Smooth muscle cell (in vitro differentiated cells): Measurements from ENCODE around the gene TFPT. TPM values are rescaled to one million over a fixed set of nuclear protein-coding genes. Genes with fewer than 3 reads are reported as not detected.
A peak's percentile ranks its signal among the peaks of the same experiment; 100 is the strongest.

ENCODE experiments used
- DNase-seq: peaks from one replicate; lab custom pipeline; 2025; ENCODE audit not compliant: unreplicated experiment; lab: John Stamatoyannopoulos, UW
- H2AFZ ChIP-seq: fragments of 200-600 bp; sonication (generic); 2 replicates; pipeline ENCODE4 v1.6.0; 2016; ENCODE audit warnings: antibody characterized with exemption, low read depth, mild to moderate bottlenecking
- H3F3A ChIP-seq: fragments of 200-600 bp; sonication (generic); 2 replicates; pipeline ENCODE4 v1.6.0; 2017; ENCODE audit warnings: antibody characterized with exemption, low read depth
- H3K27ac ChIP-seq: fragments of 200-600 bp; sonication (generic); 2 replicates; pipeline ENCODE4 v1.5.1; 2016; ENCODE audit warnings: low read depth, mild to moderate bottlenecking
- H3K27me3 ChIP-seq: fragments of 200-600 bp; sonication (generic); 2 replicates; pipeline ENCODE4 v1.6.1; 2016; ENCODE audit warnings: low read depth, mild to moderate bottlenecking
- H3K36me3 ChIP-seq: fragments of 200-600 bp; sonication (generic); 2 replicates; pipeline ENCODE4 v1.5.1; 2016; ENCODE audit warnings: low read depth
- H3K4me1 ChIP-seq: fragments of 200-600 bp; sonication (generic); 2 replicates; pipeline ENCODE4 v1.5.1; 2016; ENCODE audit warnings: low read depth
- H3K4me2 ChIP-seq: fragments of 200-600 bp; sonication (generic); 2 replicates; pipeline ENCODE4 v1.6.0; 2016; ENCODE audit warnings: mild to moderate bottlenecking
- H3K4me3 ChIP-seq: fragments of 200-600 bp; sonication (generic); 2 replicates; pipeline ENCODE4 v1.5.1; 2016; ENCODE audit warnings: mild to moderate bottlenecking
- H3K79me2 ChIP-seq: fragments of 200-600 bp; sonication (generic); 2 replicates; pipeline ENCODE4 v1.6.0; 2016; ENCODE audit warnings: low read depth, mild to moderate bottlenecking
- H3K9ac ChIP-seq: fragments of 200-600 bp; sonication (generic); 2 replicates; pipeline ENCODE4 v1.6.0; 2016; ENCODE audit warnings: low read depth
- H3K9me3 ChIP-seq: fragments of 200-600 bp; sonication (generic); replicated peaks from 2 replicates; pipeline ENCODE4 v1.5.1; 2016; ENCODE audit warnings: low read depth
- H4K20me1 ChIP-seq: fragments of 200-600 bp; sonication (generic); 2 replicates; pipeline ENCODE4 v1.6.0; 2016; ENCODE audit warnings: low read depth
- CTCF ChIP-seq: fragments of 200-600 bp; sonication (generic); IDR thresholded peaks from 2 replicates; pipeline ENCODE4 v1.5.1; 2017; ENCODE audit warnings: borderline replicate concordance, mild to moderate bottlenecking, antibody characterized with exemption; ENCODE audit not compliant: insufficient read depth, poor library complexity, severe bottlenecking
- WGBS: methylation state at CpG from one replicate; pipeline ENCODE4 v1.1.7; 2016; ENCODE audit warnings: low lambda C conversion rate; 5-methylcytosine and 5-hydroxymethylcytosine counted together
- polyA plus RNA-seq: library from polyadenylated mRNA; unstranded; fragments of >200 nt; fragmentation: Nextera tagmentation; extraction: Ambion mirVana; gene quantifications from 2 replicates; pipeline ENCODE4 v1.2.1, GENCODE V29; 2016
- total RNA-seq: library from RNA; depleted of rRNA; stranded (reverse); fragments of >200 nt; gene quantifications from 2 replicates; pipeline ENCODE4 v1.2.3, GENCODE V29; 2014

The TFPT gene
- total and polyA plus RNA-seq, 2 experiments from 2014 or later, result 17.1 to 56.0 TPM

GRCh38 chr19:54160182-54160811 is 44.8 kb upstream of the TFPT start:
- Histone ChIP-seq H3K4me3 (peak overlapping the region; percentile 61), H3K9ac (peak overlapping the region; percentile 91), H3K27me3 (no peaks in the 10 kb centered on the region), H3K79me2 (peaks cover 6% of the 10 kb centered on the region), H3K27ac (peak overlapping the region; percentile 90), H3K9me3 (no peaks in the 10 kb centered on the region), H3K36me3 (no peaks in the 10 kb centered on the region), H3K4me2 (peak overlapping the region; percentile 89), H3F3A (peaks cover 14% of the 10 kb centered on the region), H2AFZ (peak overlapping the region; percentile 82), H4K20me1 (no peaks in the 10 kb centered on the region), H3K4me1 (peaks cover 11% of the 10 kb centered on the region)
- no peak for TF ChIP-seq CTCF
- no peak for DNase-seq
- WGBS, result 3% methylated on average over 23 of the region's 28 CpGs

GRCh38 chr19:54159352-54160181 is 44.1 kb upstream of the TFPT start, which contains the start of gene LENG1:
TSS of gene LENG1 (minus strand) at chr19:54159721. CDS start at chr19:54159695, 26 bp downstream.
- Histone ChIP-seq H3K4me1 (peaks cover 11% of the 10 kb centered on the region), H3K36me3 (no peaks in the 10 kb centered on the region), H3K27ac (peak within 1 kb of the TSS; percentile 90), H3K27me3 (no peaks in the 10 kb centered on the region), H3K79me2 (peaks cover 6% of the 10 kb centered on the region), H4K20me1 (no peaks in the 10 kb centered on the region), H3K9me3 (no peaks in the 10 kb centered on the region), H3F3A (peaks cover 19% of the 10 kb centered on the region), H2AFZ (peak within 1 kb of the TSS; percentile 82), H3K9ac (peak within 1 kb of the TSS; percentile 91), H3K4me3 (peak within 1 kb of the TSS; percentile 67), H3K4me2 (peak within 1 kb of the TSS; percentile 89)
- peak; percentile 33 for TF ChIP-seq CTCF
- DNase-seq, result peak; percentile 87
- WGBS, result under 1% methylated on average over 63 of the region's 72 CpGs

- Histone ChIP-seq H3K79me2 (peaks cover 6% of the 10 kb centered on the region), H2AFZ (no peak overlapping the region), H3F3A (peaks cover 26% of the 10 kb centered on the region), H3K9ac (peak overlapping the region; percentile 77), H3K27ac (peak overlapping the region; percentile 85), H3K4me2 (peak overlapping the region; percentile 86), H3K4me1 (peaks cover 11% of the 10 kb centered on the region), H3K9me3 (no peaks in the 10 kb centered on the region), H3K27me3 (no peaks in the 10 kb centered on the region), H3K4me3 (peak overlapping the region; percentile 67), H3K36me3 (no peaks in the 10 kb centered on the region), H4K20me1 (peaks cover 4% of the 10 kb centered on the region)
- DNase-seq, result no peak
- WGBS, result 31% methylated on average over 19 of the region's 19 CpGs
- TF ChIP-seq CTCF, result no peak
Observed at GRCh38 chr19:54158812-54159351, 43.4 kb upstream of the TFPT start.
